WTC11 (cell line): Measurements from ENCODE around the gene ZNF776. TPM values are rescaled to one million over a fixed set of nuclear protein-coding genes. Genes with fewer than 3 reads are reported as not detected.

ENCODE experiments used
- ATAC-seq: fragments of 200-7000 bp; cut with Tn5 transposase; 2 replicates; pipeline ENCODE4 v1.10.0; 2021; ENCODE audit warnings: mild to moderate bottlenecking, moderate library complexity
- CTCF ChIA-PET: fragments of 300-600 bp; sonication (Branson Sonifier 250); formaldehyde crosslinking; loops from one replicate; lab custom pipeline; 2021; ENCODE audit warnings: antibody characterized with exemption; lab: Charles Lee
- POLR2A ChIA-PET: fragments of 350-600 bp; sonication (Branson Sonifier 250); formaldehyde crosslinking; loops from one replicate; lab custom pipeline; 2021; ENCODE audit warnings: antibody characterized with exemption; lab: Charles Lee
- DNase-seq: peaks from one replicate; pipeline ENCODE4 v3.0.0; 2021; ENCODE audit warnings: low spot score
- H3K27ac Mint-ChIP-seq: 2 replicates; pipeline ENCODE4 v1.8.0; 2021; ENCODE audit warnings: mixed read lengths
- H3K27me3 Mint-ChIP-seq: 2 replicates; pipeline ENCODE4 v1.8.0; 2021; ENCODE audit warnings: low read depth, mild to moderate bottlenecking, moderate library complexity, mixed read lengths
- H3K36me3 Mint-ChIP-seq: 2 replicates; pipeline ENCODE4 v1.8.0; 2021; ENCODE audit warnings: mixed read lengths
- H3K4me1 Mint-ChIP-seq: 2 replicates; pipeline ENCODE4 v1.8.0; 2022; ENCODE audit warnings: mixed read lengths
- H3K4me3 Mint-ChIP-seq: 2 replicates; pipeline ENCODE4 v1.8.0; 2021; ENCODE audit warnings: mild to moderate bottlenecking, moderate library complexity, mixed read lengths
- H3K9me3 Mint-ChIP-seq: 2 replicates; pipeline ENCODE4 v1.8.0; 2021; ENCODE audit warnings: mixed read lengths
- ATF3 ChIP-seq: sonication (generic); formaldehyde crosslinking; conservative IDR thresholded peaks from 2 replicates; pipeline ENCODE4 v1.8.1; 2022; ENCODE audit warnings: mild to moderate bottlenecking, missing genetic modification reagents
- CREM ChIP-seq: sonication (generic); formaldehyde crosslinking; IDR thresholded peaks from 2 replicates; pipeline ENCODE4 v1.8.1; 2022; ENCODE audit warnings: mild to moderate bottlenecking, missing genetic modification reagents, moderate library complexity
- E2F4 ChIP-seq: sonication (generic); formaldehyde crosslinking; IDR thresholded peaks from 2 replicates; pipeline ENCODE4 v1.8.1; 2022; ENCODE audit warnings: low read depth, mild to moderate bottlenecking, moderate library complexity, missing genetic modification reagents, borderline replicate concordance
- EMX1 ChIP-seq: fragments of 250-450 bp; sonication (Bioruptor Pico); IDR thresholded peaks from 2 replicates; pipeline ENCODE4 v1.8.0; 2021; ENCODE audit warnings: mild to moderate bottlenecking
- ETV6 ChIP-seq: sonication (generic); formaldehyde crosslinking; IDR thresholded peaks from 2 replicates; pipeline ENCODE4 v1.8.1; 2022; ENCODE audit warnings: mild to moderate bottlenecking, missing genetic modification reagents
- FOXJ3 ChIP-seq: sonication (generic); formaldehyde crosslinking; IDR thresholded peaks from 2 replicates; pipeline ENCODE4 v1.9.0; 2021; ENCODE audit warnings: missing genetic modification reagents, mild to moderate bottlenecking, borderline replicate concordance
- FOXK1 ChIP-seq: sonication (generic); formaldehyde crosslinking; IDR thresholded peaks from 2 replicates; pipeline ENCODE4 v1.8.0; 2022; ENCODE audit warnings: mild to moderate bottlenecking, moderate library complexity, missing genetic modification reagents
- FOXP1 ChIP-seq: sonication (generic); formaldehyde crosslinking; IDR thresholded peaks from 2 replicates; pipeline ENCODE4 v1.8.0; 2022; ENCODE audit warnings: missing genetic modification reagents, mild to moderate bottlenecking, moderate library complexity, borderline replicate concordance
- FOXP4 ChIP-seq: sonication (generic); formaldehyde crosslinking; IDR thresholded peaks from 2 replicates; pipeline ENCODE4 v1.8.0; 2022; ENCODE audit warnings: mild to moderate bottlenecking, missing genetic modification reagents
- GTF2I ChIP-seq: fragments of 250-450 bp; sonication (Bioruptor Pico); conservative IDR thresholded peaks from 2 replicates; pipeline ENCODE4 v1.4.0; 2021; ENCODE audit warnings: mild to moderate bottlenecking
- HMGA2 ChIP-seq: fragments of 250-450 bp; sonication (Bioruptor Pico); IDR thresholded peaks from 2 replicates; pipeline ENCODE4 v1.4.0; 2021; ENCODE audit warnings: mild to moderate bottlenecking, moderate library complexity
- IRF1 ChIP-seq: sonication (generic); formaldehyde crosslinking; IDR thresholded peaks from 2 replicates; pipeline ENCODE4 v1.8.0; 2023; ENCODE audit warnings: missing genetic modification reagents
- IRF2 ChIP-seq: sonication (generic); formaldehyde crosslinking; IDR thresholded peaks from 2 replicates; pipeline ENCODE4 v1.8.0; 2022; ENCODE audit warnings: low read depth, missing genetic modification reagents, borderline replicate concordance
- KAT7 ChIP-seq: sonication (generic); formaldehyde crosslinking; IDR thresholded peaks from 2 replicates; pipeline ENCODE4 v1.8.1; 2023; ENCODE audit warnings: missing genetic modification reagents, mild to moderate bottlenecking, borderline replicate concordance
- MAX ChIP-seq: sonication (generic); formaldehyde crosslinking; IDR thresholded peaks from 2 replicates; pipeline ENCODE4 v1.8.0; 2022; ENCODE audit warnings: mild to moderate bottlenecking, missing genetic modification reagents
- MYBL2 ChIP-seq: sonication (generic); formaldehyde crosslinking; IDR thresholded peaks from 2 replicates; pipeline ENCODE4 v1.8.1; 2023; ENCODE audit warnings: mild to moderate bottlenecking, moderate library complexity, missing genetic modification reagents
- NR1H2 ChIP-seq: sonication (generic); formaldehyde crosslinking; IDR thresholded peaks from 2 replicates; pipeline ENCODE4 v1.9.0; 2021; ENCODE audit warnings: mild to moderate bottlenecking, moderate library complexity, missing genetic modification reagents
- PRDM15 ChIP-seq: sonication (generic); formaldehyde crosslinking; IDR thresholded peaks from 2 replicates; pipeline ENCODE4 v1.8.0; 2022; ENCODE audit warnings: missing genetic modification reagents
- PREB ChIP-seq: sonication (generic); formaldehyde crosslinking; IDR thresholded peaks from 2 replicates; pipeline ENCODE4 v1.8.1; 2022; ENCODE audit warnings: mild to moderate bottlenecking, missing genetic modification reagents, moderate library complexity, borderline replicate concordance
- PRRX2 ChIP-seq: fragments of 250-450 bp; sonication (Bioruptor Pico); IDR thresholded peaks from 2 replicates; pipeline ENCODE4 v1.8.0; 2021; ENCODE audit warnings: mild to moderate bottlenecking
- ZBTB21 ChIP-seq: sonication (generic); formaldehyde crosslinking; IDR thresholded peaks from 2 replicates; pipeline ENCODE4 v1.8.1; 2023; ENCODE audit warnings: mild to moderate bottlenecking, missing genetic modification reagents, borderline replicate concordance
- ZNF317 ChIP-seq: sonication (generic); formaldehyde crosslinking; IDR thresholded peaks from 2 replicates; pipeline ENCODE4 v1.8.1; 2023; ENCODE audit warnings: low read depth, mild to moderate bottlenecking, moderate library complexity, missing genetic modification reagents, borderline replicate concordance
- ZNF512 ChIP-seq: sonication (generic); formaldehyde crosslinking; IDR thresholded peaks from 2 replicates; pipeline ENCODE4 v1.8.1; 2022; ENCODE audit warnings: missing genetic modification reagents, borderline replicate concordance
- total RNA-seq: library from RNA; stranded (reverse); gene quantifications from 3 replicates; pipeline ENCODE4 v1.2.3, GENCODE V29; 2021

ZNF776 gene
- total RNA-seq, 1 experiment from 2014 or later, result 14.3 TPM

- ChIA-PET CTCF (interaction anchor here (0.6 to 2.1 kb wide), 17 partner anchors 8 to 865 kb away, joined by 3 to 22 read pairs (median 6); partner anchors contain the start of genes ZNF134, ZNF211, ZNF419 and ZNF551), POLR2A (interaction anchor here (0.6 to 1.8 kb wide), 16 partner anchors 13 to 298 kb away, joined by 3 to 14 read pairs (median 4); partner anchors contain the start of genes ZNF134, ZNF17, ZNF211 and ZNF417)
- Mint-ChIP-seq H3K27ac (no peak overlapping the region), H3K9me3 (no peaks in the 10 kb centered on the region), H3K4me1 (peaks cover 30% of the 10 kb centered on the region), H3K27me3 (0 out of 2 replicates have a peak, but pooled peaks cover 6% of the 10 kb centered on the region), H3K4me3 (peak overlapping the region; percentile 100), H3K36me3 (peaks cover 20% of the 10 kb centered on the region)
- no peak for DNase-seq
- TF ChIP-seq IRF1 (CRISPR knock-in tag) (no peak), ZBTB21 (CRISPR knock-in tag) (no peak), PRRX2 (CRISPR knock-in tag) (no peak), FOXK1 (CRISPR knock-in tag) (no peak), CREM (CRISPR knock-in tag) (no peak), ETV6 (CRISPR knock-in tag) (no peak), MYBL2 (CRISPR knock-in tag) (no peak), MAX (no peak), EMX1 (CRISPR knock-in tag) (no peak), FOXJ3 (CRISPR knock-in tag) (no peak), ATF3 (CRISPR knock-in tag) (no peak), E2F4 (CRISPR knock-in tag) (no peak), PREB (CRISPR knock-in tag) (no peak)
- ATAC-seq, result peak; percentile 14
Observed at GRCh38 chr19:57709616-57710015, 37.0 kb upstream of the ZNF776 start.

GRCh38 chr19:57712222-57712621 lies 34.4 kb upstream of the ZNF776 start:
- peaks cover 7% of the 10 kb centered on the region for H3K36me3 Mint-ChIP-seq
- no peak for ATAC-seq
- POLR2A ChIA-PET, result no interaction called here
- DNase-seq, result no peak
- H3K4me1 Mint-ChIP-seq, result peaks cover 18% of the 10 kb centered on the region
- CTCF ChIA-PET, result interaction anchor here (0.7 kb wide), 1 partner anchor 223 kb away, joined by 4 read pairs; no protein-coding TSS in a partner anchor
- H3K4me3 Mint-ChIP-seq, result no peak overlapping the region
- peaks cover 12% of the 10 kb centered on the region; the same call in 1 of the 2 replicates for H3K27me3 Mint-ChIP-seq
- H3K27ac Mint-ChIP-seq, result no peak overlapping the region
- no peaks in the 10 kb centered on the region for H3K9me3 Mint-ChIP-seq
- TF ChIP-seq PRRX2 (CRISPR knock-in tag) (no peak), IRF2 (no peak), FOXP4 (no peak), NR1H2 (CRISPR knock-in tag) (no peak), ZNF317 (CRISPR knock-in tag) (no peak), ZNF512 (CRISPR knock-in tag) (no peak), FOXP1 (CRISPR knock-in tag) (no peak), GTF2I (CRISPR knock-in tag) (no peak), PRDM15 (CRISPR knock-in tag) (no peak), HMGA2 (CRISPR knock-in tag) (no peak), KAT7 (CRISPR knock-in tag) (no peak)
